ENCODE data around the gene ARID3A. TPM values are rescaled to one million over a fixed set of nuclear protein-coding genes. Genes with fewer than 3 reads are reported as not detected.
A peak's percentile ranks its signal among the peaks of the same experiment; 100 is the strongest.
"Not testable (repeated sequence)": the region's sequence is repeated elsewhere in the genome, so short reads cannot be mapped to it uniquely, and the experiment has no call there.

ARID3A gene, protein sequence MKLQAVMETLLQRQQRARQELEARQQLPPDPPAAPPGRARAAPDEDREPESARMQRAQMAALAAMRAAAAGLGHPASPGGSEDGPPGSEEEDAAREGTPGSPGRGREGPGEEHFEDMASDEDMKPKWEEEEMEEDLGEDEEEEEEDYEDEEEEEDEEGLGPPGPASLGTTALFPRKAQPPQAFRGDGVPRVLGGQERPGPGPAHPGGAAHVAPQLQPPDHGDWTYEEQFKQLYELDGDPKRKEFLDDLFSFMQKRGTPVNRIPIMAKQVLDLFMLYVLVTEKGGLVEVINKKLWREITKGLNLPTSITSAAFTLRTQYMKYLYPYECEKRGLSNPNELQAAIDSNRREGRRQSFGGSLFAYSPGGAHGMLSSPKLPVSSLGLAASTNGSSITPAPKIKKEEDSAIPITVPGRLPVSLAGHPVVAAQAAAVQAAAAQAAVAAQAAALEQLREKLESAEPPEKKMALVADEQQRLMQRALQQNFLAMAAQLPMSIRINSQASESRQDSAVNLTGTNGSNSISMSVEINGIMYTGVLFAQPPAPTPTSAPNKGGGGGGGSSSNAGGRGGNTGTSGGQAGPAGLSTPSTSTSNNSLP
- total RNA-seq (2012; rRNA removed), result 10.0 and 15.5 TPM in 2 replicates

DNA sequence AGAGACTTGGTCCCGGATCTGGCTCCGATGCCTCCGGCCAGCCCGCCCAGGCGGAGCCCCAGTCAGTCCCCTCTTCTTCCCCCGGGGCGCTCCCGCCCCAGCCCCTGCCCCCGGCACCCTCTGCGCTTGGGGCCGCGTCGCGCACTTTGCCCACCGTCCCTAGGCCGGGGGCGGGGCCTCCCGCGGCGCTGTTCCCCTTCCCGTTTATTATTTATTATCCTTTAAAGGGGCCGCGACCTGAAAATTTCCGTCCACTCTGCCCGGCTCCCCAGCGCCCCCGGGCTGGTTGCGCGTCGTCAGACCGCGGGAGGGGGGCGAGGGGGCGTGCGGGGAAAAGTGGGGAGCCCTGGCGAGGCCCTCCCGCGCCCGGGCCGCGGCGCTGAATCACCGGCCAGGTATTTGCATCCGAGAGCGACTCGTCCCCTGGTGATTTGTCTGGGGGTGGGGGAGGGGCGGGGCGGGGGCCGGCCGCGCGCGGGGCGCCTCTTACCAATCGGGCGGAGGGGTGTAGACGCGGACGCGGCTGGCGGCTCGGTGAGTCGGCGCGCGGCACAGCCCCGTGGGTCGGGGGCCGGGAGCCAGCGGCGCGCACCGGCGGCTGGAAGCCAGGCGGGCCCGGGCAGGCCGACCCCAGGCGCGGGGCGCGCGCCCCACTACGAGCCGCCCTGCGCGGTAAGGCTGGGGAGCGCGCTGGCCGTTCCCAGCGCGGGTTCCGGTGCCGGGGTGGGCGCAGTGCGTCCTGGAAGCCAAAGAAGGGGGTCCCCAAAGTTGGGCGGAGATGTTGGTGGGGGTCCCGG lies at the start of gene ARID3A:
TSS of gene ARID3A (plus strand) at position 510 of the 797 bp plus-strand sequence. CDS start 3,494 bp downstream, outside the sequence.
- peak within 1 kb of the TSS; percentile 86 for H3K9ac ChIP-seq (ENCODE audit: low read depth, low read length)
- H3K4me2 ChIP-seq (ENCODE audit: low read length), result peak within 1 kb of the TSS; percentile 89
- H3K36me3 ChIP-seq (ENCODE audit: insufficient read depth, low read length), result peaks cover 7% of the 10 kb centered on the region
- peaks cover 7% of the 10 kb centered on the region for H3K27me3 ChIP-seq (ENCODE audit: control insufficient read depth, insufficient read depth, low read length)
- H3K4me3 ChIP-seq (ENCODE audit: low read length), result peak within 1 kb of the TSS; percentile 93
- no peaks in the 10 kb centered on the region for H3K9me3 ChIP-seq (replicated peaks; ENCODE audit: low read length)
- H3K4me1 ChIP-seq (ENCODE audit: control insufficient read depth, insufficient read depth, low read length), result peaks cover 8% of the 10 kb centered on the region

DNA sequence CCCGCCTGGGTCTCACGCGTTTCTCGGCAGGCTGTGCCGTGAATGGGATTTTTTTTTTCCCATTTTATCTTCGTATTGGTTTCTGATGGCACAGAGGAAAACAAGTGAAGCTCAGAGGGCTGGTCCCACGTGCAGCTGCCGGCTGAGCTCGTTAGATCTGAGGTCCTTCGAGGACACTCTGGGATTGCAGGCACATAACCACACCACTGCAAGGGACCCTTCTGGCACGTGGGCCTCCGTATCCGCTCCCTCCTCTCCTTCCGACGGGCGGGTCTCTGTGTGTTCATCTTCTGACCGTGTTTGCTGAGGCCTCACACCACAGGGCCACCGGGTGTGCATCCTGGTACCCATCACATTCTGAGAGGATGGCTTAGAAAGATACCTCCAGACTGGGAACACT lies 49.7 kb upstream of the ARID3A start:
- H3K9ac ChIP-seq (ENCODE audit: low read depth, low read length), result no peak overlapping the region
- peaks cover 12% of the 10 kb centered on the region for H3K36me3 ChIP-seq (ENCODE audit: insufficient read depth, low read length)
- no peak overlapping the region for H3K4me3 ChIP-seq (ENCODE audit: low read length)
- H3K27me3 ChIP-seq (ENCODE audit: control insufficient read depth, insufficient read depth, low read length), result no peaks in the 10 kb centered on the region
- H3K4me1 ChIP-seq (ENCODE audit: control insufficient read depth, insufficient read depth, low read length), result peaks cover 12% of the 10 kb centered on the region
- no peak overlapping the region for H3K4me2 ChIP-seq (ENCODE audit: low read length)
- H3K9me3 ChIP-seq (replicated peaks; ENCODE audit: low read length), result no peaks in the 10 kb centered on the region

DNA sequence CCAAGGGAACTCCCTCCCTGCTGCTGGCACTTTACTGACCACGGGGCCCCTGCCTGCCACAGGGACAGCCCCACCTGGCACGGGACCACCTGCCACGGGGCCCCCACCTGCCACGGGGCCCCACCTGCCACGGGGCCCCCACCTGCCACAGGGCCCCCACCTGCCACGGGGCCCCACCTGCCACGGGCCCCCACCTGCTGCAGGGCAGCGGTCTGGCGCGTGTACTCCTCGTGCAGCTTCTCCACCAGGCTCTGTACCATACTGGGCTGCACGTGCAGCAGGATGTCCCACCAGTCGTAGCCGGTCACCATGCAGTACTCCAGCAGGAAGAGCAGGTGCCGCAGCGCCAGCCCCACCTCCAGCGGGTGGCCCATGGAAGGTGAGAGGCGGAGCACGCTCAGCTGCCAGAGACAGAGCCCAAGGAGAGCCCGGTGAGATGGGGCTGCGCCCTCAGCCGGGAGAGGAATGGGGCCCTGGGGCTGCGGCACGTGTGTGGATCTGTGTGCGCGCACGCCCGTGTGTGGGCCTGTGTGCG lies 49.0 kb upstream of the ARID3A start:
- peaks cover 17% of the 10 kb centered on the region for H3K36me3 ChIP-seq (ENCODE audit: insufficient read depth, low read length)

DNA sequence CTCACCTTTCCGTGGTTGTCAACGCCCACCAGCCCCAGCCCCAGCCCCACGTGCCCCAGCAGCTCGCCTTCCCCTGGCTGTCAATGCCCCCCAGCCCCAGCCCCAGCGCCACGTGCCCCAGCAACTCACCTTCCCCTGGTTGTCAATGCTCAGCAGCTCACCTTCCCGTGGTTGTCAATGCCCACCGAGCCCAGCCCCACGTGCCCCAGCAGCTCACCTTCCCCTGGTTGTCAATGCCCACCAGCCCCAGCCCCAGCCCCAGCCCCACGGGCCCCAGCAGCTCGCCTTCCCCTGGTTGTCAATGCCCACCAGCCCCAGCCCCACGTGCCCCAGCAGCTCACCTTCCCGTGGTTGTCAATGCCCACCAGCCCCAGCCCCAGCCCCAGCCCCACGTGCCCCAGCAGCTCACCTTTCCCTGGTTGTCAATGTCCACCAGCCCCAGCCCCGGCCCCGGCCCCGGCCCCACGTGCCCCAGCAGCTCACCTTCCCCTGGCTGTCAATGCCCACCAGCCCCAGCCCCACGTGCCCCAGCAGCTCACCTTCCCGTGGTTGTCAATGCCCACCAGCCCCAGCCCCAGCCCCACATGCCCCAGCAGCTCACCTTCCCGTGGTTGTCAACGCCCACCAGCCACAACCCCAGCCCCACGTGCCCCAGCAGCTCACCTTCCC lies 47.7 kb upstream of the ARID3A start:
- not testable (repeated sequence) for H3K4me2 ChIP-seq (ENCODE audit: low read length); H3K9me3 ChIP-seq (replicated peaks; ENCODE audit: low read length); H3K4me3 ChIP-seq (ENCODE audit: low read length); H3K27me3 ChIP-seq (ENCODE audit: control insufficient read depth, insufficient read depth, low read length); H3K9ac ChIP-seq (ENCODE audit: low read depth, low read length); H3K4me1 ChIP-seq (ENCODE audit: control insufficient read depth, insufficient read depth, low read length)
- peaks cover 29% of the 10 kb centered on the region for H3K36me3 ChIP-seq (ENCODE audit: insufficient read depth, low read length)

More for the DNA sequence above, 49.0 kb upstream of the ARID3A start:
- H3K27me3 ChIP-seq (ENCODE audit: control insufficient read depth, insufficient read depth, low read length), result no peaks in the 10 kb centered on the region
- no peak overlapping the region for H3K4me2 ChIP-seq (ENCODE audit: low read length)
- H3K9ac ChIP-seq (ENCODE audit: low read depth, low read length), result no peak overlapping the region
- H3K9me3 ChIP-seq (replicated peaks; ENCODE audit: low read length), result no peaks in the 10 kb centered on the region
- H3K4me3 ChIP-seq (ENCODE audit: low read length), result no peak overlapping the region
- peaks cover 6% of the 10 kb centered on the region for H3K4me1 ChIP-seq (ENCODE audit: control insufficient read depth, insufficient read depth, low read length)

DNA sequence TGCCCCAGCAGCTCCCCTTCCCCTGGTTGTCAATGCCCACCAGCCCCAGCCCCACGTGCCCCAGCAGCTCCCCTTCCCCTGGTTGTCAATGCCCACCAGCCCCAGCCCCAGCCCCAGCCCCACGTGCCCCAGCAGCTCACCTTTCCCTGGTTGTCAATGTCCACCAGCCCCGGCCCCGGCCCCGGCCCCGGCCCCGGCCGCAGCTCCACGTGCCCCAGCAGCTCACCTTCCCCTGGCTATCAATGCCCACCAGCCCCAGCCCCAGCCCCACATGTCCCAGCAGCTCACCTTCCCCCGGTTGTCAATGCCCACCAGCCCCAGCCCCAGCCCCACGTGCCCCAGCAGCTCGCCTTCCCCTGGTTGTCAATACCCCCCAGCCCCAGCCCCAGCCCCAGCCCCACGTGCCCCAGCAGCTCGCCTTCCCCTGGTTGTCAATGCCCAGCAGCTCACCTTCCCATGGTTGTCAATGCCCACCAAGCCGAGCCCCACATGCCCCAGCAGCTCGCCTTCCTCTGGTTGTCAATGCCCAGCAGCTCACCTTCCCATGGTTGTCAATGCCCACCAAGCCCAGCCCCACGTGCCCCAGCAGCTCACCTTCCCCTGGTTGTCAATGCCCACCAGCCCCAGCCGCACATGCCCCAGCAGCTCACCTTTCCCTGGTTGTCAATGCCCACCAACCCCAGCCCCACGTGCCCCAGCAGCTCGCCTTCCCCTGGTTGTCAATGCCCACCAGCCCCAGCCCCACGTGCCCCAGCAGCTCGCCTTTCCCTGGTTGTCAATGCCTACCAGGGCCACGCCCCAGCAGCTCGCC lies 46.9 kb upstream of the ARID3A start:
- H3K4me2 ChIP-seq (ENCODE audit: low read length); H3K9ac ChIP-seq (ENCODE audit: low read depth, low read length); H3K27me3 ChIP-seq (ENCODE audit: control insufficient read depth, insufficient read depth, low read length); H3K9me3 ChIP-seq (replicated peaks; ENCODE audit: low read length); H3K4me1 ChIP-seq (ENCODE audit: control insufficient read depth, insufficient read depth, low read length); H3K4me3 ChIP-seq (ENCODE audit: low read length): not testable (repeated sequence)
- peaks cover 29% of the 10 kb centered on the region for H3K36me3 ChIP-seq (ENCODE audit: insufficient read depth, low read length)

DNA sequence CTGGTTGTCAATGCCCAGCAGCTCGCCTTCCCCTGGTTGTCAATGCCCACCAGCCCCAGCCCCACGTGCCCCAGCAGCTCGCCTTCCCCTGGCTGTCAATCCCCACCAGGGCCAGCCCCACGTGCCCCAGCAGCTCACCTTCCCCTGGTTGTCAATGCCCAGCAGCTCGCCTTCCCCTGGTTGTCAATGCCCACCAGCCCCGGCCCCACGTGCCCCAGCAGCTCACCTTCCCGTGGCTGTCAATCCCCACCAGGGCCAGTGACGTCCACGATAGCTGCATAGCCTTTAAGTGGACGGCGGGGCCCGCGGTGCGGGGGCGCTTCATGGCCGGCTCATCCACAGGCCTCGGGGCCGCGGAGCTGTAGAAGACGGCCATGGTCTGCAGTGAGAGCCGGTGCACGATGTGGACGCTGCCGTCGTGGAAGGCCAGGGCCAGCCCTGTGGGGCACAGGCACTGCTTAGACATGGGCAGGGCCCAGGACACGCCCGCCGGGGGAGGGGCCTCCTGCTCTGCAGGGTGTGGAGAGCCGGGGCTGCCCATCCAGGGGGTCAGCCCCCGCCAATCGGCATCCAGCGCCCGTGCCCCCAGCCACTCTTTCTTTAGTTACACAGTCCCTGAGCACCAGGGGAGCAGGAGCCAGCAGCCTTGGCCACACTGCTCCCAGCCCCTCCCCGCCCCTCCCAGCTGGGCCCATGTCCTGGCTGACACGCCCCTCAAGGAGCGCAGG lies 46.0 kb upstream of the ARID3A start:
- Histone ChIP-seq H3K4me2 (ENCODE audit: low read length) (no peak overlapping the region), H3K27me3 (ENCODE audit: control insufficient read depth, insufficient read depth, low read length) (no peaks in the 10 kb centered on the region), H3K9ac (ENCODE audit: low read depth, low read length) (no peak overlapping the region), H3K36me3 (ENCODE audit: insufficient read depth, low read length) (peaks cover 29% of the 10 kb centered on the region), H3K4me1 (ENCODE audit: control insufficient read depth, insufficient read depth, low read length) (no peaks in the 10 kb centered on the region), H3K9me3 (replicated peaks; ENCODE audit: low read length) (no peaks in the 10 kb centered on the region), H3K4me3 (ENCODE audit: low read length) (no peak overlapping the region)

DNA sequence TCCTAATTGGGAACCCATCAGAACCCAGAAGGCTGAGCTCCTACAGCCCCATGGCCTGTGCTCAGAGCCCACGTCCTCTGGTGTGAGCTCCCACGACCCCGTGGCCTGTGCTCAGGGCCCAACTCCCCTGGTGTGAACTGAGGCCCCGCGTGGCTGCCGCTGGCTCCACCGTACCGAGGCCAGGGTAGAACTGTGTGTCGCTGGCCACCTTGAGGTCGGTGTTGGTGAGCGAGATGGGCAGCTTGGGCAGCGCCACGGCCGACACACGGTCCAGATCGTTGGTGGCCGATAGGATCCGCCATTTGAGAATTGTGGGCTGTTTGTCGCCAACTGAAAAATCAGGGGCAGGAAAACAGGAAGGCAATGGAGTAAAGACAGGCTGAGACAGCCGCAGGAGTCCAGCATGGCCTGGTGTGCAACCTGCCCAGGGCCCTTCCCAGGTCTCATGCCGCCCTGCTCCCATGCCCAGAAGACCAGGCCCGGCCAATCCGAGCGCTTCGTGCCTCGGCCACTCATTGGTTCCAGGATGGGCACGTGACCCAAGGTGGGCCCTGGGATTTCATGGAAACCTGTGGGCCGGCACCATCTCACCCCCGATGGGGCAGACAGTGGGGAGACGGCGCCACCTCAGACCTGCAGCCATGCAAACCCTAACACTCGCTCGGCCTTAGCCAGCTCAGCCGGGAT lies 44.3 kb upstream of the ARID3A start:
- H3K9ac ChIP-seq (ENCODE audit: low read depth, low read length), result no peak overlapping the region
- H3K4me3 ChIP-seq (ENCODE audit: low read length), result no peak overlapping the region
- H3K27me3 ChIP-seq (ENCODE audit: control insufficient read depth, insufficient read depth, low read length), result no peaks in the 10 kb centered on the region
- no peaks in the 10 kb centered on the region for H3K9me3 ChIP-seq (replicated peaks; ENCODE audit: low read length)
- H3K4me2 ChIP-seq (ENCODE audit: low read length), result no peak overlapping the region
- H3K36me3 ChIP-seq (ENCODE audit: insufficient read depth, low read length), result peaks cover 34% of the 10 kb centered on the region
- H3K4me1 ChIP-seq (ENCODE audit: control insufficient read depth, insufficient read depth, low read length), result no peaks in the 10 kb centered on the region

DNA sequence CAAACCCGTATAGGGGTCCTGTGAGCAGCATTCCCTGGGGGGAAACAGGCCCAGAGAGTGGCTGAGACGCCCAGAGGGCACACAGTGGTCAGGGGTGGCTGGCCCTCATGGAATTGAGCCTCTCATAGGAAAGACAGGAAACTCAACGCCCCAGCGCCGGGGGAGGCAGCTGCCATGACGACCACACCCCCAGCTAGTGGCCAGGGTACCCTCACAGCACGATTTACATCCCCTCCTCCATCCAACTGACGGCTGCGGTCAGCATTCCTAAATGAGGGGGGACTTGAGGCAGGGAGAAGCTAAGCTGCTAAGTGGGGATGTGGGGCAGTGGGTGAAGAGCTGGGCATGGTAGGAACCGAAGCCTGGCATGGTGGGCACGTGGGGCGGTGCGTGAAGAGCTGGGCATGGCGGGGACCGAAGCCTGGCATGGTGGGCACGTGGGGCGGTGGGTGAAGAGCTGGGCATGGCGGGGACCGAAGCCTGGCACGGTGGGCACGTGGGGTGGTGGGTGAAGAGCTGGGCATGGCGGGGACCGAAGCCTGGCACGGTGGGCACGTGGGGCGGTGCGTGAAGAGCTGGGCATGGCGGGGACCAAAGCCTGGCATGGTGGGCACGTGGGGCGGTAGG lies 42.9 kb upstream of the ARID3A start:
- no peak overlapping the region for H3K9ac ChIP-seq (ENCODE audit: low read depth, low read length)
- H3K4me3 ChIP-seq (ENCODE audit: low read length), result no peak overlapping the region
- no peaks in the 10 kb centered on the region for H3K4me1 ChIP-seq (ENCODE audit: control insufficient read depth, insufficient read depth, low read length)
- H3K27me3 ChIP-seq (ENCODE audit: control insufficient read depth, insufficient read depth, low read length), result no peaks in the 10 kb centered on the region
- no peak overlapping the region for H3K4me2 ChIP-seq (ENCODE audit: low read length)
- peaks cover 39% of the 10 kb centered on the region for H3K36me3 ChIP-seq (ENCODE audit: insufficient read depth, low read length)
- no peaks in the 10 kb centered on the region for H3K9me3 ChIP-seq (replicated peaks; ENCODE audit: low read length)

DNA sequence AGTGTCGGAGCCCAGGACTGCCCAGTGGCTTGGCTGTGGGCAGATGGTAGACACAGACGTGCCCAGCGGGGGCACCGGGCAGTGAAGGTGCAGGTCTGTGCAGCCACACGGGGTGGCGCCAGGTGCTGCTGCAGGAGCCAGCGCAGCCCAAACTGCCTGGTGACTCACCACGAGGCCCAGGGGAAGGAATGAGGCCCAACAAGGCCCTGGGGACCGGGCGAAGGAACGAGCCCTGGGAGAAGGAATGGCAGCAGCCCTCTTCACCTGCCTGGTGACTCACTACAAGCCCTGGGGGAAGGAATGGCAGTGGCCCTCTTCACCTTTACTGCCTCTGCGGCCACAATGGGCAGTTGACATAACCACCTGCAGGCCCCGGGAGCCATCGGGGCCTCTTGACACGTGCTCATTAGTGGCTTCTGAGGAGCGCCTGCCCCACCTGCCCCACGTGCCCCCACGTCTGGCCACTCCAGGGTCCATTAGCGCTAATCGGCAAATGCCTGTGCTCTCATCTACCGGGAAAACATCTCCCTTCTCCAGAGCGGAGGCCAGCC lies 42.1 kb upstream of the ARID3A start:
- no peak overlapping the region for H3K4me2 ChIP-seq (ENCODE audit: low read length)
- H3K9me3 ChIP-seq (replicated peaks; ENCODE audit: low read length), result no peaks in the 10 kb centered on the region
- H3K4me3 ChIP-seq (ENCODE audit: low read length), result no peak overlapping the region
- no peak overlapping the region for H3K9ac ChIP-seq (ENCODE audit: low read depth, low read length)
- peaks cover 43% of the 10 kb centered on the region for H3K36me3 ChIP-seq (ENCODE audit: insufficient read depth, low read length)
- no peaks in the 10 kb centered on the region for H3K4me1 ChIP-seq (ENCODE audit: control insufficient read depth, insufficient read depth, low read length)
- H3K27me3 ChIP-seq (ENCODE audit: control insufficient read depth, insufficient read depth, low read length), result no peaks in the 10 kb centered on the region
